Measurements from ENCODE around the gene DOCK1. TPM values are rescaled to one million over a fixed set of nuclear protein-coding genes. Genes with fewer than 3 reads are reported as not detected.

DOCK1 gene
- total RNA-seq, 1 donor from 2014 or later, result 18.6 TPM

DNA sequence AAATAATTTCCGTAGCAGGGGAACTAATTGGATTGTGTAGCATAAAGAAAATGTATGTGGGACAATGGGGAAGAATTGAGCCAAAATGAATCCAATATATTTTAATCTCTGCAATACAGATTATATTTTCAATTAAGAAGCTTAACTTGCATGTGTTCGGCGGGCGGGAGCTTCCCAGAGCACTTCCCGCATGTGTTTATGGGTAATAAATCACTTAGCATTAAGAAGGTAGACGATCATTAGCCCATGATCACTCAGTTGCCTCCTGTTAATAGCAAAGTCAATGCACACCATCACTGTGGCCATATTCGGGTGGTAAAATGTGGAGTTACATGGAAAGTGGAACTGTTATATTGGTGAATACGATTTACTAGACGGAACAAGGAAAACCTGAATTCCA, 414.0 kb downstream of the DOCK1 start:
- DNase-seq, result no peak

DNA sequence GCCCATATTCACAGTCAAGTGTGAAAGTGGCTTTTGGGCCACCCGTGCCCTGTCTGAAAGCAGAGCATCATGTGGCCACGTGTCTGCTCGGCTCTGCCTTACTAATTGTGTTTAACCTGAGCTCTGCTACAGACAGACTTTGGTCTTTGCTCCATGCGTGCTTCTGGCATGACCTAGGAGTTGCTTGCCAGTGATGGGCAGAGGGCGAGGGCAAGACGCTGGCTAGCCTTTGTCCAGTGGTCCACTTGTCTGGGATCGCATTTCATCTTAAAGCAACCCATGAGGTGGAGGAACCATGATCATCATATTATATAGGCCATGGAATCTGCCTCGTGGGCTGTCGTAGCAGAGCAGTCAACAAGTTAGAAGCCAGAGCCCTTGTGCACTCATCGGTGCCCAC, 414.5 kb downstream of the DOCK1 start:
- no peak for DNase-seq

DNA sequence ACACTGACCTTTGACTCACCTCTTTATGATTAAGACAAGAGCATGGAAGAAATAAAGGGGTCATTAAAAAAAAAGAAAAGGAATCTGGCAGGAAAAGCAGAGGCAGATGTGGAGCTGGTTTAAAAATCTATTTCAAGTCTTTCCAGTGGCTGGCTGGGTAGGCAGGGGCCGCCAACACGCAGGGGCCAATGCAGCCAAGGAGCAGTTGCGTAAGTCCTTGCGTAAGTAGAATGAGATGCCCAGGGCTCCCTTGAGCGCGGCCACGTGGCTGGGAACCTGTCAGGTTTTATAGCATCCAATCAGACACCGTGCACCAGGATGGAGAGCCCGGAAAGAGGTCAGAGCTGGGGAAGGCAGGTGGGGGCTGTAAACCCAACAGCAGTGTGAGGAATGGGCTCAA, 414.9 kb downstream of the DOCK1 start:
- no peak for DNase-seq

DNA sequence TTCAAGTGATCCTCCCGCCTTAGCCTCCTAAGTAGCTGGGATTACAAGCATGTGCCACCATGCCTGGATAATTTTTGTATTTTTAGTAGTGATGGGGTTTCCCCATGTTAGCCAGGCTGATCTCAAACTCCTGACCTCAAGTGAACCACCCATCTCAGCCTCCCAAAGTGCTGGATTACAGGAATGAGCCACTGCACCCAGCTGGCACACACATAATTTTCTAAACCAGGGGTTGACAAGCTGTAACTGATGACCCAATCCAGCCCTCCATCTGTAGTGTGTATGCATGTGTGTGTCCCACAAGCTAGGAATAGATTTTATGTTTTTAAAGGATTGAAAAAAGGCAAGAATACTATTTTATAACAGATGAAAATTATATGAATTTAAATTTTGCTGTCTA, 417.1 kb downstream of the DOCK1 start:
- no peak for DNase-seq

DNA sequence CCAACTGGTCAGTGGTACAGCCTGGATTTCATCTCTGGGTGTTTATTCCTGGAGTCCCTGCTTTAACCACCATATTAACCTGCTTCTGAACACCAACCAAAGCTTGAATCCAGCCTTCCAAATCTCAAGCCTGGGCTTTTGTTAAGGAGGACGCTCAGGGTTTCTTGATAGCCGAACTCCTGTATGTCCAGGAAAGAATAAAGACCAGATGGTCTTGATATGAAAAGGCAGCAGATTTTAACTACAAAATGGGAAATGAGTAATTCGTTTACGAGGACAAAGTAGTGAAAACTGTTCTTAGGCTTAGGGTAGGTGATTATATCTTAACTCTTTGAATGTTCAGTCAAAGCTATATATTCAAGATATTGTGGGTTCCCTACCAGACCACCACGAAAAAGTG, 420.3 kb downstream of the DOCK1 start:
- no peak for DNase-seq

DNA sequence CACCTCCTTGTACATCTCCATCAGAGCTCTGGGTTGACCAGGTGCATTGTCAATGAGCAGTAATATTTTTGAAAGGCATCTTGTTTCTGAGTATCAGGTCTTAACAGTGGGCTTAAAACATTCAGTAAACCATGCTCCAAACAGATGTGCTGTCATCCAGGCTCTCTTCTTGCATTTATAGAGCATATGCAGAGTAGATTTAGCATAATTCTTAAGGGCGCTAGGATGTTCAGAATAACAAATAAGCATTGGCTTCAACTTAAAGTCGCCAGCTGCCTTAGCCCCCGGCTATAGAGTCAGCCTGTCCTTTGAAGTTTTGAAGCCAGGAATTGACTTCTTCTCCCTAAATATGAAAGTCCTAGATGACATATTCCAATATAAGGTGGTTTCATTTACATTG, 421.7 kb downstream of the DOCK1 start:
- no peak for DNase-seq

DNA sequence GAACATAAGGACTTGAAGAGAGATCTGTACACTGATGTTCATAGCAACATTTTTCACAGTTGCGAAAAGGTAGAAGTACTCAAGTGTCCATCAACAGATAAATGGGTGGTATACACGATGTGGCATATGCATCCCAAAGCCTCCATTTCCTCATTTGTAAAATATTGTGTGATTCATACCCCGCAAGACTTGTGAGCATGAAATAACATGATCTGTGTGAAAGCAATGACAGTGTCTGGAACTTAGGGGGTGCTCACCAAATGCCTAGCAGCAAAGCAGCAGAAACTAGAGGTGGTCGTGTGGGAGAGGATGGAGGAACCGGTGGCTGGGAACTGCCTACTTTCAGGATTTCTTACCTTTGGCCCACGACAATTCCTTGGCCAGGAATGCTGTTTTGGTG, 426.5 kb downstream of the DOCK1 start:
- DNase-seq, result no peak

DNA sequence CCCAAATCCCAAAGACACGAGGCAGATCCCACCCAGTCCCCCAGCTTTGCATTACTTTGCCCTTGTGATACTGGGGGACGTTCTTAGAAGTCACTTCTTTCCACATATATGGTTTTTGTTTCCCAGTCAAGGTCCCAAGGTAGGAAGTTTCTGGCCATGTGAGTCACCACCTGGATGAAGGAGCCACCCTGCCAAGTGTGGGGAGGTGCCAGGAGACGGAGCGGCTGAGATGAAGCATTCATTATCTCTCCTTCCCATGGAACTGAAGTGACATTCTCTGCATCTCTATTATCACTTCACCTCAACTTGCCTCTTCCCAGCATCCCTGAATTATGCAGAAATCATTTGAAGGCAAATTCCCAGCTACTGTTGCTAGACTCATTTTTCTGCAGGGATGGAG, 427.4 kb downstream of the DOCK1 start:
- no peak for DNase-seq

DNA sequence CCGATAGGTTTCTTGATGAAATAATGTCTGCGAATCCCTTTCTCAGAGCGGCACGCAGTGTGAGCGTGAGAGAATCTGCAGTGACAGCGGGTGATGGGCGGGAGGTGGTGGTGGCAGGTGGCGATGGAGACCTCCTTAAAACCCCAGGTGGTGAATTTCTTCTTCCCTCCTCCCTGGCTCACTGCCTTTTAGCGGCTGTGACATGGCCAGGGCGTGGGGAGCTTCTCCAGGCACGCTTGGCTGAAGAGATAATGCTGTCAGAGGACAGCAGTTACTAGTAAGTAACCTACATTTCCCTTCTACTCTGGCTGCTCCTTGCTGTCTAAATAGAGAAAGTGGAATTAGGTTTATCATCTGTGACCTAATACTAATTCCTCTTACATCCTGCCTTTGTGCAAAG, 432.6 kb downstream of the DOCK1 start:
- DNase-seq, result no peak

DNA sequence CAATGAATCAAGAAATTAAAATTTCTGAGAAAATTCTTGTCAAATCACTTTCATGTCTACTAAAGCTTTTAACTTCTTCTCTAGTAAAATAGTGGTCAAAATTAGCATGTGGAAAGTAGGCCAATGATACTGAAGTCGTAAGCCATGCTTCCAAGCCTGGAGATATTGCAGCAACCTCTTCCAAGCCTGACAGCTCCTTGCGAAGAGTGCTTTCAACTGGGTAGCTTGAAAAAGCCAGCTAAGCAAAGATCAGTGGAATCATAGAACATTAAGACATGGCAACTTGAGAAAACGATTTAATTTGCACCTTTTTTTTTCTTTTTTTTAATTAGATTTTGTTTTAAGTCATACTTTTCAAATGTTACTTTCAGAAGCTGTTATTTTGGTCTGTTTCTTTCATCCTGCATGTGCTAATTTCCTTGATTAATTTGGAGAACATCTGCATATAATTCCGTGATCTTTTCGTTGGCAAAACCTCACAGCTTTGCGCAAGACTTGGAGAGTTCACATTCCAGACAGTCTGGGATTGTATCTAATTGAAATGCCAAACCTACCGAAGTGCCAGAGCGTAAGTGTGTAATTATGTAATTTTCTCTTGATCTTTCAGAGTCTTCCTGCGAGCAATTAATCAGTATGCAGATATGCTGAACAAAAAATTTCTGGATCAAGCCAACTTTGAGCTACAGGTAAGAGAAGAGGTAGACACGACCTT, 433.3 kb downstream of the DOCK1 start:
- DNase-seq, result no peak

DNA sequence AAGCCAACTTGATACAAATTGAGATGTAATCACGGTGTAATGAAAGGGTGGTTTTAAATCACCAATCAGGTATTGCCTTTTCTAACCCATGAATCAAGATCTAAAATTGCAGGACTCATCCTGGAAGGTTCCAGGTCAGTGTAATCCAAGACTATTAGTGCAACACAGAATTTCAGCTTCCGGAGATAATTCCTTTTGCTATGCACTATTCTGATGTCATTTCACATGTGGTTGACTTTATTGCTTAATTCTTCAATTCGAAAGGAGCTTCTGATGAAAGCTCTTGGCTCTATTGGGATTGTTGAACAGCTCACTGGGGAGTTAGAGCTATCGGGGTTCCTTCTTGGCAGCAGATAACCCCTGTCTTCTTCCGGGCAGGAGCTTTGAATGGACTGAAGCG, 438.6 kb downstream of the DOCK1 start:
- DNase-seq, result no peak

DNA sequence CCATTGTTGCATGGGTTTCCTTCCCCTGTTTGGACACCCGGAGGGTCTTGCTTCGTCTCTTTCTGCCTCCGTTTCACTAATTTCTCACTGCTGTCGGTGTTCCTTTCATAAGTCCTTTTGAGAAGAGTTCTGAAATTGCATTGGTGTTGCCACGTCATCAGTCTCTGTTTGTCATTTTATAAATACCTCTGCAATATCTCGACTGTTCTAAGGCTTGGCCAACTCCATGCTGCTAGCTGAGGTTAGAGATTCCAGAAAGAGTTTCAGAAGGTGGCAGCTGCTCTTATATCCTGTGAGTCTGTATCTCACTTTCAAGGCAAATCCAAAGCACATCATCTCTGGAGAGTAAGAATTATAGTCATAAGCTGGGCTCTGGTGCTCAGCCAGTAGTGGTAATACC, 439.1 kb downstream of the DOCK1 start:
- DNase-seq, result no peak

DNA sequence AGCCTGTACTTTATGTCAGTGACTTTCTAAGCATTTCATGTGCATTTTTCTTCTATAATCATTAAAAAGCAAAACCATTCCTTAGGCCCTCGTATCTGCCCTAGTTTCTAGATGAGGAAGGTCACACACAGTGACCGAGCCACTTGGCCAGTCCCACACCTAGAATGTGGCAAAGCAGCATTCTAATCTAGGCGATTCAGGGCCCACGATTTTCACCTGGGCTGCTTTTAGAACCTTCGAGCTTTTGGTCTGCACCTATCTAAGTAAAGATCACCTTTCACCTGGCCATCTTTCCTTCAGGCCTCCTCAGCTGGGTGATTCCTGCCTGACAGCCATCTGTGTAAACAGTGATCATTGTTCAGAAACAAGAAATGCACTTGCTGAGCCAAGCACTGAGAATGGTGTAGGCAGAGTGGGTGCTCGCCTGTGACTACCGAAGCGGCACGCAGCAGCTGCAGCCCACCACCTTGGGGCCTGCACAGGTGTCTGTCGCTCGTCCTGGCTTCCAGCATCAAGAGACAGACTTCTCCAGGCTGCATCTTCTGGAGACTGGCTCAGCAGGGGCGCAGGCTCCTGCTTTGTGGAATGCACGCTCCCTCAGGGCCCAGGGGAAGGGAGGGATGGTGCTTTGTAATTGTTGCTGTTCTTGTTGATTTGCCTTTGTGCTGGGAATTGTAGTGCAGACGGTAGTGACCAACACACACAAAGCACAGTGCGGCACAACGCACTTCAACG, 440.2 kb downstream of the DOCK1 start:
- DNase-seq, result no peak

DNA sequence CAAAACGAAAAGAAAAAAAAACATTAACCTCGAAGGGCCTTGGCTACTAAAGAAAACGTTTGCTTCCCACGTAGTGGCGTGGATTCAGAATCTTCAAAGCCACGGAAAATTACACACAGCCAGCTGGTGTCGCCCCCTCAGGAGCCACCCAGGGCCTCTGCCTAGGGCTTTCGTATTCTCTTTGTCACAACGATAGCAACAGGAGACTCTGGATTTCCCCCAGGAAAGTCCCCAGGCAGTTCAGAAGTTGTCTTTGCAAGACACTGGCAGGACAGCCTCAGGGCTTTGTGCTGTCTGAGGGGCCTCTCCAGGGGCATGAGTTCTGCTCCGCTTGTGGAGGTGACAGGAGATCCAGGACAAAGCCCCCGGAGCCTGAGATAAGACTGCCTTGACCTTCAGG, 441.4 kb downstream of the DOCK1 start:
- no peak for DNase-seq

DNA sequence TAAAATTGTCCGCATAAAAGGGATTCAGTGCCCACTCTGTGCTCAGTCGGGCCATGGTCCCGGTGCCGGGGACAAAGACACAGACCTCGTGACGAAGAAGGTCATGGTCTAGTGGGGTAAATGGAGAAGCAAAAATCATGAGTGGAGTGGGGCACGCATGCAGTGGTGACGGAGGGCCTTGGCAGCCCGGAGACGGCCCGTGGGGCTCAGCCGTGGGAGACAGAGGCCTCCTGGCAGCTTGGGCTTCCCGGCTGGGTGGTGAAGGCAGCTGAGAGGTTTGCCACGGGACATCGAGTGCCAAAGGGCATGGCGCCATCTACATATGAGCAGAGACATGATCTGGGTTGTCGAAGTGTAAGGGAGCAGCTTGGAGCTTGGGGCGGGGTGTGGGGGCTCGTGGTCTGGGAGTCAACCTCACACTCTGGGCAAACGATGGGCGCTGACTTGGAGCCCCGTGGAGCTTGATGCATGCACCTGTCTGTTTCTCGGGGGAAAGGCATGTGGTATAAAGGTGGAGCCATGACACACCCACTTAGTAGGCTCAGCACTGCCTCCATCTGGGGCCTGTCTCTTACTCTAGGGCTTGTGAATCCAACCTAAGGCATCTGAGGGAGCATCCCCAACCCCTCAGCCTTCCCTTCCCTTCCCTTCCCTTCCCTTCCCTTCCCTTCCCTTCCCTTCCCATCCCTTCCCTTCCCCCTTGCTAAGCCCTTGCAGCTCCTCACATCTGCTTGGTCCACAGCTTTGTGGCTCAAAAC, 442.2 kb downstream of the DOCK1 start:
- DNase-seq, result no peak

DNA sequence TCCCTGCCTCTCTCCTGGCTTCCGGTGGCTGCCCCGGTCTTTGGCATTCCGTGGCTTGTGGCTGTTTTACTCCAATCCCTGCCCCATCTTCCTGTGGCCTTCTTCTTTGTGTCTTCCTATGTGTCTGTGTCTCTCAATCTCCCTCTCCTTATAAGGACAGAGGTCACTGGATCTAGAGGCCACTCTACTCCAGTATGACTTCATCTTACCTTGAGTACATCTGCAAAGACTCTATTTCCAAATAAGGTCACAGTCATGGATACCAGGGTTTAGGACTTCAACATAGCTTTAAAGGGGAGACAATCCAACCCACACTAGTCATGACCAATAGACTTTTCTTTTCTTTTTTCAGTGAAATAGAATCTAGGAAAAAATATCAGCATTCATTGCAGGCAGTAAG, 444.5 kb downstream of the DOCK1 start:
- no peak for DNase-seq

DNA sequence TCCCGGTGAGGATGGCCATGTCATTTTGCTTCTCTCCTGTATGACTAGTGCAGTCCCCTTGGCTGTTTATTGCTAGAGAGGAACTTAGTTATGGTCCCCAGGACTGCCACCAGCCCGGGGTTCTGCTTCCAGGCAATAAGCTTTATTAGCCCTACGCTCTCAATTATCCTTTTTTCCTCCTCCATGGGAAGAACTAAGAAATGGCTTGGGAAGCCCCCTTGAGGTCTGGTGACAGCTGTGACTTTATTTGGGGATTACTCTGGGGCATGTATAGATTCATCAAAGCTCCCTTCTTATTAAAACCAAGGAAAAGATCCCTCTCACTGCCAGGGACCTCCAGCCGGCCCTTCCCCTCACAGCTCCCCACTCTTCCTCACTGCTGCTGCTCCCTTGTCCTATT, 446.3 kb downstream of the DOCK1 start:
- DNase-seq, result no peak

DNA sequence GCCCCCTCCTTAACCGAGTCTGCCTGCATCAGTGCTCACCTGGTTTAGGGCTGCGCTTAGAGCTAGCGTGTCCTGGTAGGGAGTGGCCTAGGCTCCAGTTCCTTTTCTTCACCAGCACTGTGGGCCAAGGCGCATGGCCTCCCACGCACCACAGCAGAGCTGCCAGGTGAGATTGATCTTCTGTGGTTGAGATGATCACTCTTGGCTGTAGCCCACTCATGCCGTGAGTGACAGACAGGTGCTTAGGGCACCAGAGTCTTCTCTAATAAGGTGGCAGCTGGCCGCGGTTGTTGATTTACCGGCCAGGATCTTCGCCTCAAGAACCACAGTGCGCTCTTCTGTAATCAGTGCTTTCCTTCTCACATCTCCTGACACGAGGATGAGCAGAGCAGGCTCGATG, 448.3 kb downstream of the DOCK1 start:
- no peak for DNase-seq

DNA sequence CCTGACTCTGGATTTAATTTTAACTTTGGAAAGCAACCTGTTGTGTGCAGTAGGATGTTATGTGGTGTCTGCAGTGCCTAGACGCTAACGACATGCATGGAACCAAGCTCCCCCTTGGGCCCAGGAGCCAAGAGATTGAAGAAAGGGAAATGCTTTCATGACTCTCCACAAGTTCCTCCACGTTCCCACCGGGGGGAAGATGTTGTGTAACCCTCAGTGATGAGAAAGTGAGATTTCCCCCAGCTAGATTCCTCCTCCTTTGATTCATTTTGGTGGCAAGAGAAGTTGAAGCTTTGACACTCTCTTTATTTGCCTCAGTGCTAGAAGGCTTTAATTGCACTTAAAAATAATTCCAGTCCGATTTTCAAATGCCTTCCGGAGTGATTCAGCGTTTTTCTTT, 449.0 kb downstream of the DOCK1 start:
- no peak for DNase-seq

DNA sequence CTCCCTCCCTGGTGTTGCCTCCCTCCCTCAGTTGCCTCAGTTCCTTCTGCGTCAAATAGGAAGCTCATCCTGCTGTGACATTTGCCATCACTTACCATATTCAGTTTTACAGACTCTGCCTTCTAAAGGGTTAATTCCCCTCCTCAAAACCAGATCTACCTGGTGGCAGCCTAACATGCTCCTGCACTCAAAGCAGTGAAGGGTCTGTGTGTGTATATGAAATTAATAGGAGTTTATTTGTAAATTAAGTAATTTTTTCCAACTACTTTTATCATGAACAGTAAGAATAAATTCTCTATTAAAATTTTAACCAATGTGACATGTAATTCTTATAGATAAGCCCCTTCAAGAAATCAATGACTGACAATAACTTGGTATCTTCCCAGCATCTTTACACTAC, 449.8 kb downstream of the DOCK1 start:
- DNase-seq, result no peak

DNA sequence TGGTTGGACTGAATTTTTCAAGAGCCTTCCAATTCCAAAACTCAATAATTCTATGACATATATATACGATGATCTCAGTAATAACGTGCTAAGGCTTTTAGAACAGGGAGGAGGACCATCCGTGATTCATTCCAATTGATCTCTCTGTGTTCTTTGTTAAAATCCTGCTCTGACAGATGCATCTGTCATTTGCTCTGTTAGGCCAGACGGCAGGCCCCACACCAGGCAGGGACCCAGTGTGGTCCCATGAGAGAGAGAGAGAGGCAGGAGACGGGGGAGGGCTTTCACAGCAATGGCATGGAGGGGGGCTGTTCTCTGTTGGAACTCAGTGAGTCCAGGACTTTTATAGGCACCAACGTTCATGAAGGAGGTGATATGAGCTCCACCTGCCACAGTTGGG, 451.1 kb downstream of the DOCK1 start:
- DNase-seq, result no peak

DNA sequence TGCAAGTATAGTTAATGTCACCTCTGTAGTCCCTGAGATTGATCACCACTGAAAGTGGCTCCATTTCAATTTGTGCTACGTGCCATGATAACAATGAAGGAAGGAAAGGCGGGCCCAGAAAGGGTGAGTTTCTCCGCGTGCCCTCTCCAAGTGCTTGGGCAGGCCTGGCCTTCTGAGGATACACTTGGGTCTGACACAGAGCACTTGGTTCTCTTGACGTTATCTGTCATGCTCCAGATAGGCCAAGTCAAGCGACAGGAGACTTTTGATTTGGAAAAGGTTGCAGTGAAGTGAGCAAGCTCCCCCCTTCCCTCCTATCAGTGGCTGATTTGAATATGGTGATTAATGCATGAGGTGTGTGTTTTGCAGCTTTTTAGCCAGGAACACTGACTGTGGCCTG, 452.0 kb downstream of the DOCK1 start:
- no peak for DNase-seq

DNA sequence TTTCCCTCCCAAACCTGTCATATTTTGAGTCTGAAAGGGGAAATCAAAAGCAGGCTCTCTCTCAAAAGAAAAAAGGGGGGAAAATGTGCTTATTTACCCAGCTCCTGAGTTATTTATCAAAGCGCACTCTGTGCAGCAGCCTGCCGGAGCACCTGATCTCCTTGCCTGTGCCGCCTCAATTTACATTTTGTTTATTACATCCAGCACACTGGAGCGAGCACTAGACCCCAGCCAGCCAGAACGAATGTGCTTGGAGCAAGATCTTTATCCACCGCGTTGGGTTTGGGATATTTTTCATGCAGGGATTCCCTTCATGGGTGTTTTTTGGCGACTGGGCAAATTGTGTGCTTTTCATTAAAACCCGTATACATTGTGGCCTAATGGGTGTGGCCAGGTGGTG, 453.1 kb downstream of the DOCK1 start:
- no peak for DNase-seq

DNA sequence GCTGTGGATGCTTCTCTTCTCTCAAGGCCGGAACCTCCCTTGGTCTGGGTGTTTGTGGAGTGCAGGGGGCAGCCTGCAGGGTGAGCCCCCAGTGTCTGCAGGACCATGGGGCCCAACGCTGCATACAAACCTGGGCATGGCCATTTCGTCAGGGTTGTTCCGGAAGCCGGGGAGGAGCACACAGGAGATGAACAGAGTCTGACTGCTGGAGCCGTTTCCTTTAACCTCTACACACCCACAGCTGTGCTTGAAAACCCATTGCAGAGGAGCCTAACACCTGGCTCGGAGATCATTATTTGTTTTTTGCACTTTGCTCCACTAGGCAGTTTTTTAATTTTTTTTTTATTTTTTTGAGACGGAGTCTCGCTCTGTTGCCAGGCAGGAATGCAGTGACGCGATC, 458.8 kb downstream of the DOCK1 start:
- no peak for DNase-seq
